Mammary epithelial cell (primary cell): ENCODE results near the gene SLC12A9.

Experiments
- CTCF ChIP-seq, 2 donors: IDR thresholded peaks in 1 of 2; conservative IDR thresholded peaks in 1 of 2; 2 replicates each; pipeline ENCODE4 v1.5.1; 2011 to 2012; ENCODE audit warnings: inconsistent platforms in 2 of 2, low read length in 2 of 2, mild to moderate bottlenecking in 2 of 2, control low read depth in 1 of 2, low read depth in 1 of 2; ENCODE audit not compliant: insufficient read depth in 1 of 2; ENCODE audit errors: extremely low read depth in 1 of 2
- EZH2 ChIP-seq: IDR thresholded peaks from 2 replicates; pipeline ENCODE4 v1.6.1; 2012; ENCODE audit warnings: low read length, inconsistent platforms, borderline replicate concordance

- TF ChIP-seq CTCF (conservative IDR thresholded peaks at IDR 0.05 in 1 of 2, IDR thresholded peaks at IDR 0.05 in 1 of 2; ENCODE audit: extremely low read depth in 1 of 2, insufficient read depth in 1 of 2, low read depth in 1 of 2, low read length in 2 of 2) (no peak), EZH2 (no peak)
These were observed 34.5 kb downstream of the SLC12A9 start for GRCh38 chr7:100886936-100887515.
